HL-60 (cell line): ENCODE results near the gene DLX4.
A peak's percentile ranks its signal among the peaks of the same experiment; 100 is the strongest.

ENCODE experiments used
- DNase-seq, 2 experiments: peaks; one replicate each; pipeline ENCODE4 v3.0.0-alpha.2; 2010 to 2020; ENCODE audit warnings: low read depth in 1 of 2, low spot score in 1 of 2
- H3K27ac ChIP-seq: fragments of 250-450 bp; sonication (Bioruptor Pico); replicated peaks from 2 replicates; pipeline ENCODE4 v1.5.1; 2020; ENCODE audit warnings: mild to moderate bottlenecking, moderate library complexity
- H3K27me3 ChIP-seq: fragments of 250-450 bp; sonication (Bioruptor Pico); 2 replicates; pipeline ENCODE4 v1.5.1; 2021; ENCODE audit warnings: mild to moderate bottlenecking, moderate library complexity; ENCODE audit not compliant: insufficient read depth, poor library complexity, severe bottlenecking
- H3K4me3 ChIP-seq: replicated peaks from 2 replicates; pipeline ENCODE4 v1.5.1; 2011; ENCODE audit warnings: mild to moderate bottlenecking, control low read depth, low read length; ENCODE audit not compliant: insufficient read depth
- CTCF ChIP-seq: IDR thresholded peaks from one replicate; pipeline ENCODE4 v1.5.1; 2011; ENCODE audit warnings: low read length, control low read depth, inconsistent platforms; ENCODE audit not compliant: insufficient read depth
- GABPA ChIP-seq: IDR thresholded peaks from 2 replicates; pipeline ENCODE4 v1.6.1; 2012; ENCODE audit warnings: low read depth
- POLR2AphosphoS5 ChIP-seq: IDR thresholded peaks from 2 replicates; pipeline ENCODE4 v1.6.1; 2012; ENCODE audit warnings: low read depth
- REST ChIP-seq: IDR thresholded peaks from 2 replicates; pipeline ENCODE4 v1.6.1; 2012; ENCODE audit warnings: low read depth; ENCODE audit not compliant: insufficient replicate concordance
- SPI1 ChIP-seq: IDR thresholded peaks from 2 replicates; pipeline ENCODE4 v1.6.1; 2012; ENCODE audit warnings: low read depth, mild to moderate bottlenecking, borderline replicate concordance

DLX4 gene

GRCh38 chr17:50014471-50015088, 45.6 kb downstream of the DLX4 start:
- no peak overlapping the region for H3K27ac ChIP-seq
- no peak overlapping the region for H3K4me3 ChIP-seq
- DNase-seq = no peak
- no peaks in the 10 kb centered on the region for H3K27me3 ChIP-seq
- TF ChIP-seq GABPA (no peak), POLR2AphosphoS5 (no peak), SPI1 (no peak), CTCF (no peak), REST (no peak)

GRCh38 chr17:50015146-50015545, 46.2 kb downstream of the DLX4 start:
- no peak overlapping the region for H3K27ac ChIP-seq
- TF ChIP-seq SPI1 = peak; percentile 55; the same call in 1 of the 2 replicates
- TF ChIP-seq REST = no peak
- no peak for TF ChIP-seq CTCF
- no peak overlapping the region for H3K4me3 ChIP-seq
- DNase-seq = no peak
- no peaks in the 10 kb centered on the region for H3K27me3 ChIP-seq

- no peak overlapping the region for H3K27ac ChIP-seq
- no peaks in the 10 kb centered on the region for H3K27me3 ChIP-seq
- DNase-seq = no peak
- TF ChIP-seq SPI1 = no peak
- H3K4me3 ChIP-seq = no peak overlapping the region
These were observed 49.9 kb downstream of the DLX4 start for GRCh38 chr17:50018909-50019308.

GRCh38 chr17:50020841-50021599, 52.0 kb downstream of the DLX4 start:
- Histone ChIP-seq H3K27ac (no peak overlapping the region), H3K27me3 (no peaks in the 10 kb centered on the region), H3K4me3 (no peak overlapping the region)
- TF ChIP-seq POLR2AphosphoS5 (no peak), REST (no peak), SPI1 (peak; percentile 89), CTCF (no peak), GABPA (no peak)
- peak in 1 of 2 experiments; percentile 72 for DNase-seq
